Esophagus muscularis mucosa (tissue), 3 donors: ENCODE results near the gene KAZN.

ENCODE experiments used
- POLR2A ChIP-seq: fragments of 450-650 bp; IDR thresholded peaks from one replicate; pipeline ENCODE4 v1.6.1; 2017; ENCODE audit warnings: antibody characterized with exemption, moderate library complexity, mild to moderate bottlenecking, low read depth
- POLR2AphosphoS5 ChIP-seq, 2 donors: sonication (generic); formaldehyde crosslinking; IDR thresholded peaks; one replicate each; pipeline ENCODE4 v1.6.1; 2017; ENCODE audit warnings: antibody characterized with exemption in 2 of 2
- TF ChIP-seq, protein P1 (sequence below), 3 experiments: fragments of 200-600 bp in 2 of 3; fragments of 450-650 bp in 1 of 3; sonication (generic) in 2 of 3; IDR thresholded peaks; one replicate each; pipeline ENCODE4 v1.5.1; 2017 to 2019; ENCODE audit warnings: antibody characterized with exemption in 3 of 3, mild to moderate bottlenecking in 2 of 3, moderate library complexity in 1 of 3

DNA sequence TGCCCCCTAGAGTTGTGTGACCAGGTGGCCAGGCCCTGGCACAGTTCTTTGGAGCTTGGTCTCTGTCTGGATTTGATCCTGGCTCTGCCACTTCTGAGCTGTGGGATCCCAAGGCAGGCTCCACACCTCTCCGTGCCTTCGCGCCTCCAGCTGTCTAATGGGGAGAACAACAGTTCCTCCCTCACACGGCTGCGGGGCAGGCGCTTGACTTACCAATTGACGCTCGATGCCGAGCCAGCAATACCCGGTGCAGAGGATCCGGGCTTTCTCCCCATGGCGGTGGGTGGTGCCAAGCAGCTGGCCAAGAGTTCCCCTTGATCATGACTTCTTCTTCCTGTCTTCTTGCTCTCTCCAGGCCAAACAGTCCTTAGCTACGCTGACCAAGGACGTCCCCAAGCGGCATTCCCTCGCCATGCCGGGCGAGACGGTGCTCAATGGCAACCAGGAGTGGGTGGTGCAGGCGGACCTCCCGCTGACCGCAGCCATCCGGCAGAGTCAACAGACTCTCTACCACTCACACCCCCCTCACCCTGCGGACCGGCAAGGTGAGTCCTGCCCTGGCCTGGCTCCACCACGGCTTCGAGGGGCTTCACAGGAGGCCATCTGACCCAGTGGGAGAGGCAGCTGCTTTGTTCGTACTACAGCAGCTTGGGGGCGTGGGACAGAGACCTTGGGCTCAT lies 457.4 kb downstream of the KAZN start:
- TF ChIP-seq POLR2A, result no peak
- TF ChIP-seq, protein P1, sequence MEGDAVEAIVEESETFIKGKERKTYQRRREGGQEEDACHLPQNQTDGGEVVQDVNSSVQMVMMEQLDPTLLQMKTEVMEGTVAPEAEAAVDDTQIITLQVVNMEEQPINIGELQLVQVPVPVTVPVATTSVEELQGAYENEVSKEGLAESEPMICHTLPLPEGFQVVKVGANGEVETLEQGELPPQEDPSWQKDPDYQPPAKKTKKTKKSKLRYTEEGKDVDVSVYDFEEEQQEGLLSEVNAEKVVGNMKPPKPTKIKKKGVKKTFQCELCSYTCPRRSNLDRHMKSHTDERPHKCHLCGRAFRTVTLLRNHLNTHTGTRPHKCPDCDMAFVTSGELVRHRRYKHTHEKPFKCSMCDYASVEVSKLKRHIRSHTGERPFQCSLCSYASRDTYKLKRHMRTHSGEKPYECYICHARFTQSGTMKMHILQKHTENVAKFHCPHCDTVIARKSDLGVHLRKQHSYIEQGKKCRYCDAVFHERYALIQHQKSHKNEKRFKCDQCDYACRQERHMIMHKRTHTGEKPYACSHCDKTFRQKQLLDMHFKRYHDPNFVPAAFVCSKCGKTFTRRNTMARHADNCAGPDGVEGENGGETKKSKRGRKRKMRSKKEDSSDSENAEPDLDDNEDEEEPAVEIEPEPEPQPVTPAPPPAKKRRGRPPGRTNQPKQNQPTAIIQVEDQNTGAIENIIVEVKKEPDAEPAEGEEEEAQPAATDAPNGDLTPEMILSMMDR (IDR thresholded peaks at IDR 0.05), result no peak
- no peak for TF ChIP-seq POLR2AphosphoS5 (IDR thresholded peaks at IDR 0.05)
